Peyer's patch (tissue), 4 donors: Measurements from ENCODE around the gene DEFB131B. TPM values are rescaled to one million over a fixed set of nuclear protein-coding genes. Genes with fewer than 3 reads are reported as not detected.
"Not testable (repeated sequence)": the region's sequence is repeated elsewhere in the genome, so short reads cannot be mapped to it uniquely, and the experiment has no call there.

ENCODE experiments used
- DNase-seq, 3 donors: peaks; one replicate each; pipeline ENCODE4 v3.0.0-alpha.2; 2017 to 2019
- H3K27ac ChIP-seq, 4 donors: fragments of 200-600 bp; sonication (generic); one replicate each; pipeline ENCODE4 v1.5.1; 2016 to 2019
- H3K27me3 ChIP-seq, 2 donors: fragments of 200-600 bp; sonication (generic); one replicate each; pipeline ENCODE4 v1.5.1; 2019
- H3K36me3 ChIP-seq, 3 donors: fragments of 200-600 bp; sonication (generic); one replicate each; pipeline ENCODE4 v1.5.1; 2016 to 2019
- H3K4me1 ChIP-seq, 4 donors: fragments of 200-600 bp; sonication (generic); one replicate each; pipeline ENCODE4 v1.5.1; 2016 to 2019
- H3K4me3 ChIP-seq, 4 donors: fragments of 200-600 bp; sonication (generic); 1 replicate in 3 of 4; 2 replicates in 1 of 4; pipeline ENCODE4 v1.5.1; 2016 to 2019; ENCODE audit warnings: mild to moderate bottlenecking in 1 of 4
- H3K9me3 ChIP-seq, 4 donors: fragments of 200-600 bp; sonication (generic); one replicate each; pipeline ENCODE4 v1.5.1; 2016 to 2019; ENCODE audit warnings: mild to moderate bottlenecking in 1 of 4
- POLR2A ChIP-seq, 2 donors: fragments of 450-650 bp; IDR thresholded peaks; one replicate each; pipeline ENCODE4 v1.5.1; 2017; ENCODE audit warnings: antibody characterized with exemption in 2 of 2, mild to moderate bottlenecking in 2 of 2, moderate library complexity in 2 of 2
- total RNA-seq, 4 donors: library from RNA; depleted of rRNA; stranded (reverse); fragments of >200 nt; gene quantifications; one replicate each; pipeline ENCODE4 v1.1.0, GENCODE V29; 2016
- TF ChIP-seq, protein P1 (sequence below), 6 experiments: fragments of 450-650 bp in 4 of 6; fragments of 200-600 bp in 2 of 6; sonication (generic) in 1 of 6; IDR thresholded peaks; one replicate each; pipeline ENCODE4 v1.5.1; 2017 to 2019; ENCODE audit warnings: antibody characterized with exemption in 6 of 6, mild to moderate bottlenecking in 3 of 6, moderate library complexity in 1 of 6

The DEFB131B gene
- total RNA-seq, 4 donors from 2014 or later: not detected

DNA sequence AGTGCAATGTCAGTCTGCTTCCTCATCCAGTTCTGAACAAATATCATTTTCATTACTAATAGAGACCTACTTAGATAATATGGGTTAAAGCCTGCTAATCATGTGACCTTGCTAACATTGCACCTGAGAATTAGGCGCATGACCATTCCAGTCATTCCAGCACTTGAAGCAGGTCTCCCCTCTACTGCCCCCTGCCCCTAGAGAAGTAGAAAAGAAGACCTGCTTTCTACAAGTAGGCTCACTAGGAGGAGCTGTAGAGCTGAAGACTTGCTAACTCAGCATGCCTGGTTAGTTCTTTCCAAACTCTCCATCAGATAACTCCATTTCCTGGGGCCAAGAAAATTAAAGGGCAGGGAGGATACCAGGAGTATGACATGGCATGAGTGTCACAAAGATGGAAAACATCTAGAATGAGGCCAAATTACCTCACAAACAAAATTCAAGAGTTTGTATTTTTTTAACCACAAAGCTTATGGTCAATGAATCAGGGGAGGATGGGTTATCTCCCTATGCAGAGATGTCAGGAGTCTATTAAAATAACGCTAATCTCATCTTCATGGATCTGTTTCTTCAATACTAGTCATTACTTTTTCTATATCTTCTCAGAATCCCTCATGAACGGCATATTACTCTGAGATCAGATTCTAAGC is 14.2 kb upstream of the DEFB131B start:
- TF ChIP-seq, protein P1, sequence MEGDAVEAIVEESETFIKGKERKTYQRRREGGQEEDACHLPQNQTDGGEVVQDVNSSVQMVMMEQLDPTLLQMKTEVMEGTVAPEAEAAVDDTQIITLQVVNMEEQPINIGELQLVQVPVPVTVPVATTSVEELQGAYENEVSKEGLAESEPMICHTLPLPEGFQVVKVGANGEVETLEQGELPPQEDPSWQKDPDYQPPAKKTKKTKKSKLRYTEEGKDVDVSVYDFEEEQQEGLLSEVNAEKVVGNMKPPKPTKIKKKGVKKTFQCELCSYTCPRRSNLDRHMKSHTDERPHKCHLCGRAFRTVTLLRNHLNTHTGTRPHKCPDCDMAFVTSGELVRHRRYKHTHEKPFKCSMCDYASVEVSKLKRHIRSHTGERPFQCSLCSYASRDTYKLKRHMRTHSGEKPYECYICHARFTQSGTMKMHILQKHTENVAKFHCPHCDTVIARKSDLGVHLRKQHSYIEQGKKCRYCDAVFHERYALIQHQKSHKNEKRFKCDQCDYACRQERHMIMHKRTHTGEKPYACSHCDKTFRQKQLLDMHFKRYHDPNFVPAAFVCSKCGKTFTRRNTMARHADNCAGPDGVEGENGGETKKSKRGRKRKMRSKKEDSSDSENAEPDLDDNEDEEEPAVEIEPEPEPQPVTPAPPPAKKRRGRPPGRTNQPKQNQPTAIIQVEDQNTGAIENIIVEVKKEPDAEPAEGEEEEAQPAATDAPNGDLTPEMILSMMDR (IDR thresholded peaks at IDR 0.05): peak in 5 of 6 experiments; percentile 12 to 85 (median 65)
- not testable (repeated sequence) for H3K9me3 ChIP-seq, H3K4me1 ChIP-seq, H3K27me3 ChIP-seq, H3K4me3 ChIP-seq, H3K27ac ChIP-seq, H3K36me3 ChIP-seq
- peak in 1 of 3 donors; percentile 49 for DNase-seq

DNA sequence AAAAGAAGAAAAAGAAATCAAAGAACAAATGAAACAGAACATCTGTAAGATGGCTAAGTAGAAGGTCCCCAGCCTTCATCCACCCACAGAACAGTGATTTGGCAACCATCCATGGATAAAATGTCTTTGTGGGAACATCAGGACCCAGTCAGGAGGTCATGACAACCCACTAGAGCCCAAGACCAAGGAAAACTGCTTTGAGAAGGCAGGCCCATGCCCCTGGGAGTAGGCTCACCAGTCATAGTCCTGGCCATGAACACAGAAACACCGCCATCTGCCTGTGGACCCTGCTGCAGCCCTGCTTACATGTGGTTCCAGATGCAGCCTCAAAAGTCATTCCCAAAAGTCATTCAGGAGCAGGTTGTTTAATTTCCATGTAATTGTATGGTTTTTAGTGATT is 11.0 kb upstream of the DEFB131B start:
- not testable (repeated sequence) for H3K4me1 ChIP-seq, H3K36me3 ChIP-seq, H3K27ac ChIP-seq, H3K27me3 ChIP-seq, H3K4me3 ChIP-seq, H3K9me3 ChIP-seq, DNase-seq

DNA sequence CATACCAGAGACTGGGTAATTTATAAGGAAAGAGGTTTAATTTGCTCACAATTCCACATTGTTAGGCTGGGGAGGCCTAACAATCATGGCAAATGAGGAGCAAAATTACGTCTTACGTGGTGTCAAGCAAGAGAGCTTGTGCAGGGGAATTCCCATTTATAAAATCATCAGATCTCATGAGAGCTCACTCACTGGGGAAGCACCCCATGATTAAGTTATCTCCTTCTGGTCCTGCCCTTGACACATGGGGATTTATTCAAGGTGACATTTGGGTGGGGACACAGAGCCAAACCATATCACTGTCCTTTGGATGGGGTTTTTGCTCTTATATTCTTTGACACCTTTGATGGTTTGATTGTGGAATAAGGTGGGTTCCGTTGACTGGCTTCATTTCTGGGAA is 8.3 kb upstream of the DEFB131B start:
- H3K4me3 ChIP-seq, H3K27me3 ChIP-seq, H3K9me3 ChIP-seq, H3K4me1 ChIP-seq, H3K36me3 ChIP-seq, DNase-seq, H3K27ac ChIP-seq: not testable (repeated sequence)

DNA sequence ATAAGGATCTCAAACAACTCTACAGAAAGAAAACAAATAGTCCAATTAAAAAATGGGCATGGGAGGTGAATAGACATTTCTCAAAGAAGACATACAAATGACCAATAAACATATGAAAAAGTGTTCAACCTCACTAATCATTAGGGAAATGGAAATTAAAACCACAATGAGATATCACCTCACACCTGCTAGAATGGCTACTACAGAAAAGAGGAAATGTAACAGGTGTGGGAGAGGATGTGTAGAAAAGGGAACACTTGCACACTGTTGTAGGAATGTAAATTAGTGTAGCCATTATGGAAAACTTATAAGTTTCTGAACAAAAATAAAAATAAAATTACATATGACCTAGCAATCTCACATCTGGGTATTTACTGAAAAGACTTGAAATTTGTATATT is 7.6 kb upstream of the DEFB131B start:
- not testable (repeated sequence) for H3K36me3 ChIP-seq, H3K27ac ChIP-seq, H3K4me1 ChIP-seq, H3K4me3 ChIP-seq, DNase-seq, H3K9me3 ChIP-seq, H3K27me3 ChIP-seq

DNA sequence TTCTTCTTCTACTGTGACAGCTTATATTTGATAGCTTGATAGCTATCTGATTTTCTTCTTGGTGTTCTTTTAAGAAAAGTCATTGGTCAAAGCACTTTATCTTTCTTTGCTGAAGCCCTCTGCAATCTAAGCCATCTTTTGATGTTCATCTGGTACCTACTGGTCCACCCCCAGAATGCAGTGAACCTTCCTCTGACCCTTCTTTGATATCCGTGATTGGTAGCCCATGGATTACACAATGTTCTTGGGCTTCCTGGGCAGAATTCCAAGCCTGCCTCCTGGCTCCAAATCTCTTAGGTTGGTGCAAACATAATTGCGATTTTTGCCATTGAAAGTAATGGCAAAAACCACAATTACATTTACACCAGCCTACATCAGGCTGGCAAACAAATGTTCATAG is 2.0 kb upstream of the DEFB131B start:
- H3K36me3 ChIP-seq, H3K27me3 ChIP-seq: not testable (repeated sequence)

DNA sequence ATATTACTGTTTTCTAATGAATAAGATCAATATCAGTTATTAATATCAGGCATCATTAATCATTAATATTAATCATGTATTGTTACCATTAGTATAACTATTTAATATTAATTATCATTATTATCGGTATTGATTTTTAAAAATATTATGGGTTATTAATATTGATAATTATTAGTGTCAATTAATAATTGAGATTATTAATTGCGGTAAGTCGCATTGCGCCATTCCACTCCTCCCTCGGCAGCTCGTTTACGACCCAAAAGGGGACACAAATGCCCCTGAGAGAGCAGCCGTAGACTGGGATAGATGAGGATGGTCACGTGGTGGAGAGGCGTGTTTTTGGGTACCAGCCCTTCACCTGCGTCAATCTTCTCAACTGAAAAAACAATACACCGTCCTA is 7.6 kb downstream of the DEFB131B start:
- H3K9me3 ChIP-seq, H3K27me3 ChIP-seq, H3K4me3 ChIP-seq, DNase-seq, H3K27ac ChIP-seq, H3K36me3 ChIP-seq, H3K4me1 ChIP-seq: not testable (repeated sequence)

More for the DNA sequence above, 2.0 kb upstream of the DEFB131B start:
- not testable (repeated sequence) for H3K27ac ChIP-seq, H3K4me3 ChIP-seq, H3K4me1 ChIP-seq, H3K9me3 ChIP-seq, DNase-seq

DNA sequence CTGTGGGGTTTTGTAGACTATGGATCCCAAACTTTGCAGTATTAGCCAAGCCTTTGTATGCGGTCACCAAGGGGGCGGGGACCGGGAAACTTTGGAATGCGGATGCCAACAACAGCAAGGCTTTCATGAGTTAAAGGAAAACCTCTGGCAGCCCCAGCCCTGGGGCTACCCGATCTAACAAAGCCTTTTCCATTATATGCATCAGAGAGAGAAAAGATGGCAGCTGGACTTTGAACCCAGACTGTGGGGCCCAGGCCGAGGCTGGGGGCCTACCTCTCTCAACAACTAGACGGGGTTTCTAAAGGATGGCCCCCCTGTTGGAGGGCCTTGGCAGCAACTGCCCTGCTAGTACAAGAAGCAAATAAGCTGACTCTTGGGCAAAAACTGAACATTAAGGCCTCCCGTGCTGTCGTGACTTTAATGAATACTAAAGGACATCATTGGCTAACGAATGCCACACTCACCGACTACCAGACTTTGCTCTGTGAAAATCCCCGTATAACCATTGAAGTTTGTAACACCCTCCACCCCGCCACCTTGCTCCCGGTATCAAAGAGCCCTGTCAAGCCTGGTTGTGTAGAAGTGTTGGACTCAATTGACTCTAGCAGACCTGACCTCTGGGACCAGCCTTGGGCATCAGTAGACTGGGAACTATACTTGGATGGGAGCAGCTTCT is 10.2 kb downstream of the DEFB131B start:
- H3K4me3 ChIP-seq, H3K9me3 ChIP-seq, DNase-seq, H3K27ac ChIP-seq, H3K4me1 ChIP-seq, H3K36me3 ChIP-seq, H3K27me3 ChIP-seq: not testable (repeated sequence)

DNA sequence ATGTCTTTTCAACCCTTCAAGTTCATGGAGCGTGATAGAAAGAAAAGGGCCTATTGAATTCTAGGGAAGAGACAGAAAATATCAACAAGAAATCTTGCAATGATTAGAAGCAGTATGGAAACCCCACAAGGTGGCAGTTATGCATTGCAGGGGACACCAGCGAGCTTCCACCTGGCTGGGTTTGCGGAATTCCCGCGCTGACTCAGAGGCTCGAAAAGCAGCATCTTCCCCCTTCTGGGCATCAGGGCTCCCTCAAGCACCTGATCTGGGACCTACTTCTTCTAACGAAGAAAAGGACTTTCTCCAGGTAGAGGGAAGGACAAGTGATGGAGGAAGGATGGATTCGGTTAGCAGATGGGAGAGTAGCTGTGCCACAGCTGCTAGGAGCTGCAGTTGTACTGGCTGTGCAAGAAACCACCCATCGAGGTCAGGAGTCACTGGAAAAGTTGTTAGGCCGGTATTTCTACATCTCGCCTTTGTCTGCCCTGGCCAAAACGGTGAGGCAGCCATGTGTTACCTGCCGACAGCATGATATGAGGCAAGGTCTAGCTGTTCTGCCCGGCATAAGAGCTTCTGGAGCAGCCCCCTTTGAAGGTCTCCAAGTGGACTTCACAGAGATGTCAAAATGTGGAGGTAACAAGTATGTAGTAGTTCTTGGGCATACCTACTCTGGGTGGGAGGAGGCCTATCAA is 11.1 kb downstream of the DEFB131B start:
- H3K4me3 ChIP-seq, H3K4me1 ChIP-seq, H3K9me3 ChIP-seq, H3K36me3 ChIP-seq, DNase-seq, H3K27me3 ChIP-seq, H3K27ac ChIP-seq: not testable (repeated sequence)

DNA sequence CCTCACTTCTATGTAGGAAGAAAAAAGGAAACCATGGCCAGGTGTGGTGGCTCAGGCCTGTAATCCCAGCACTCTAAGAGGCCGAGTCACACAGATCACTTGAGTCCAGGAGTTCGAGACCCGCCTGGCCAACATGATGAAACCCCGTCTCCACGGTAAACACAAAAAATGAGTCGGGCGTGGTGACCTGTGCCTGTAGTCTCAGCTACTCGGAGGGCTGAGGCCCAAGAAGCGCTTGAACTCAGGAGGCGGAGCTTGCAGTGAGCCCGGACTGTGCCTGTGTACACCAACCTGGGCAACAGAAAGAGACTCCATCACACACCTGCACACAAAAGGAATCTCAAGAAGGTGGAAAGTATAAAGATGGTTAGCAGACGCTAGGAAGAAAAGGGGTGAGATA is 17.7 kb downstream of the DEFB131B start:
- no peaks in the 10 kb centered on the region for H3K4me1 ChIP-seq
- H3K36me3 ChIP-seq: no peaks in the 10 kb centered on the region
- H3K27me3 ChIP-seq: no peaks in the 10 kb centered on the region
- TF ChIP-seq, protein P1 (IDR thresholded peaks at IDR 0.05): no peak
- TF ChIP-seq POLR2A (IDR thresholded peaks at IDR 0.05): no peak
- no peak overlapping the region for H3K27ac ChIP-seq
- no peak overlapping the region for H3K4me3 ChIP-seq
- no peak for DNase-seq
- H3K9me3 ChIP-seq: no peaks in the 10 kb centered on the region

DNA sequence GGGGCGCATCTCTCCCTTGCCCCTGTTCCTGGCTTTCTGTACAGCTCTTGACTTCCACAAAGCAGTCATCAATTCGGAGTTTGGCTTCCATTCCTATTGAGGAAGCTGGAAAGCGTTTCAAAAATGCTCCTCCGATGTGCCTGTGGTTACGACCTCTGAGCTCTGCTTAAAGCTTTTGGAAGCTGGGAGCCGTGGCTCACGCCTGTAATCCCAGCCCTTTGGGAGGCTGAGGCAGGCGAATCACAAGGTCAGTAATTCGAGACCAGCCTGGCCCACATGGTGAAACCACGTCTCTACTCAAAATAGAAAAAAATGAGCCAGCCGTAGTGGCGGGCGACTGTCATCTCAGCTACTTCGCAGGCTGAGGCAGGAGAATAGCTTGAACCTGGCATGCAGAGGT is 22.9 kb downstream of the DEFB131B start:
- H3K27ac ChIP-seq, H3K36me3 ChIP-seq, H3K4me1 ChIP-seq, H3K9me3 ChIP-seq, H3K27me3 ChIP-seq, H3K4me3 ChIP-seq, DNase-seq: not testable (repeated sequence)
